Lower leg skin (tissue), 4 donors: ENCODE results near the gene LRTM1. TPM values are rescaled to one million over a fixed set of nuclear protein-coding genes. Genes with fewer than 3 reads are reported as not detected.

Experiments used
- DNase-seq, 2 donors: peaks; one replicate each; pipeline ENCODE4 v3.0.0-alpha.2; 2019; ENCODE audit warnings: low spot score in 2 of 2
- H3K4me3 ChIP-seq: fragments of 200-600 bp; sonication (generic); 2 replicates; pipeline ENCODE4 v1.5.1; 2017; ENCODE audit warnings: mild to moderate bottlenecking, low read depth; ENCODE audit not compliant: poor library complexity, severe bottlenecking
- CTCF ChIP-seq, 3 donors: fragments of 450-650 bp; IDR thresholded peaks; one replicate each; pipeline ENCODE4 v1.5.1; 2016; ENCODE audit warnings: antibody characterized with exemption in 3 of 3, mild to moderate bottlenecking in 3 of 3, moderate library complexity in 2 of 3
- POLR2A ChIP-seq, 2 donors: fragments of 450-650 bp; IDR thresholded peaks; one replicate each; pipeline ENCODE4 v1.6.1; 2016 to 2017; ENCODE audit warnings: antibody characterized with exemption in 2 of 2, mild to moderate bottlenecking in 1 of 2, moderate library complexity in 1 of 2
- WGBS, 2 donors: methylation state at CpG; one replicate each; pipeline ENCODE4 v1.1.5; 2018; 5-methylcytosine and 5-hydroxymethylcytosine counted together
- intact Hi-C: fragments of 100-400 bp; cut with DNase I; formaldehyde crosslinking; loops from one replicate; pipeline ENCODE4 v1.15.0; 2023; ENCODE audit warnings: low total_unique reads
- total RNA-seq, 4 donors: library from RNA; depleted of rRNA; stranded (reverse); fragments of >200 nt; gene quantifications; one replicate each; pipeline ENCODE4 v1.1.0, GENCODE V29; 2016

The LRTM1 gene
- total RNA-seq, 4 donors from 2014 or later: not detected

- 89 to 94% methylated on average over 5 of the region's 5 CpGs for WGBS, 2 donors
- TF ChIP-seq POLR2A (IDR thresholded peaks at IDR 0.05) (no peak), CTCF (IDR thresholded peaks at IDR 0.05) (no peak)
- no peak for DNase-seq
- intact Hi-C loops: no loop called here
- H3K4me3 ChIP-seq: no peak overlapping the region
These were observed 51.2 kb downstream of the LRTM1 start for GRCh38 chr3:54876694-54877093.

- intact Hi-C loops: no loop called here
- TF ChIP-seq CTCF (IDR thresholded peaks at IDR 0.05) (no peak), POLR2A (IDR thresholded peaks at IDR 0.05) (no peak)
- H3K4me3 ChIP-seq: no peak overlapping the region
- no peak for DNase-seq
- 52 to 57% methylated on average over 8 of the region's 8 CpGs for WGBS, 2 donors
These were observed 52.1 kb downstream of the LRTM1 start for GRCh38 chr3:54875596-54876268.

- intact Hi-C loops: no loop called here
- TF ChIP-seq CTCF (IDR thresholded peaks at IDR 0.05) (no peak), POLR2A (IDR thresholded peaks at IDR 0.05) (no peak)
- 52 to 56% methylated on average over 7 of the region's 7 CpGs for WGBS, 2 donors
- DNase-seq: no peak
- no peak overlapping the region for H3K4me3 ChIP-seq
These were observed 52.9 kb downstream of the LRTM1 start for GRCh38 chr3:54874816-54875556.

GRCh38 chr3:54873059-54874010 is 54.5 kb downstream of the LRTM1 start:
- TF ChIP-seq POLR2A (IDR thresholded peaks at IDR 0.05) (no peak), CTCF (IDR thresholded peaks at IDR 0.05) (no peak)
- intact Hi-C loops: no loop called here
- WGBS, 2 donors: 77 to 82% methylated on average over 8 of the region's 8 CpGs
- no peak for DNase-seq
- no peak overlapping the region for H3K4me3 ChIP-seq

- TF ChIP-seq CTCF (IDR thresholded peaks at IDR 0.05) (no peak), POLR2A (IDR thresholded peaks at IDR 0.05) (no peak)
- 62 to 75% methylated on average over 3 to 4 of the region's 4 CpGs for WGBS, 2 donors
- no peak overlapping the region for H3K4me3 ChIP-seq
- DNase-seq: no peak
- intact Hi-C loops: no loop called here
These were observed 56.0 kb downstream of the LRTM1 start for GRCh38 chr3:54871867-54872266.
